Measurements from ENCODE around the gene MYL5.
A peak's percentile ranks its signal among the peaks of the same experiment; 100 is the strongest.
"Not testable (repeated sequence)": the region's sequence is repeated elsewhere in the genome, so short reads cannot be mapped to it uniquely, and the experiment has no call there.

The MYL5 gene, protein sequence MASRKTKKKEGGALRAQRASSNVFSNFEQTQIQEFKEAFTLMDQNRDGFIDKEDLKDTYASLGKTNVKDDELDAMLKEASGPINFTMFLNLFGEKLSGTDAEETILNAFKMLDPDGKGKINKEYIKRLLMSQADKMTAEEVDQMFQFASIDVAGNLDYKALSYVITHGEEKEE

DNA sequence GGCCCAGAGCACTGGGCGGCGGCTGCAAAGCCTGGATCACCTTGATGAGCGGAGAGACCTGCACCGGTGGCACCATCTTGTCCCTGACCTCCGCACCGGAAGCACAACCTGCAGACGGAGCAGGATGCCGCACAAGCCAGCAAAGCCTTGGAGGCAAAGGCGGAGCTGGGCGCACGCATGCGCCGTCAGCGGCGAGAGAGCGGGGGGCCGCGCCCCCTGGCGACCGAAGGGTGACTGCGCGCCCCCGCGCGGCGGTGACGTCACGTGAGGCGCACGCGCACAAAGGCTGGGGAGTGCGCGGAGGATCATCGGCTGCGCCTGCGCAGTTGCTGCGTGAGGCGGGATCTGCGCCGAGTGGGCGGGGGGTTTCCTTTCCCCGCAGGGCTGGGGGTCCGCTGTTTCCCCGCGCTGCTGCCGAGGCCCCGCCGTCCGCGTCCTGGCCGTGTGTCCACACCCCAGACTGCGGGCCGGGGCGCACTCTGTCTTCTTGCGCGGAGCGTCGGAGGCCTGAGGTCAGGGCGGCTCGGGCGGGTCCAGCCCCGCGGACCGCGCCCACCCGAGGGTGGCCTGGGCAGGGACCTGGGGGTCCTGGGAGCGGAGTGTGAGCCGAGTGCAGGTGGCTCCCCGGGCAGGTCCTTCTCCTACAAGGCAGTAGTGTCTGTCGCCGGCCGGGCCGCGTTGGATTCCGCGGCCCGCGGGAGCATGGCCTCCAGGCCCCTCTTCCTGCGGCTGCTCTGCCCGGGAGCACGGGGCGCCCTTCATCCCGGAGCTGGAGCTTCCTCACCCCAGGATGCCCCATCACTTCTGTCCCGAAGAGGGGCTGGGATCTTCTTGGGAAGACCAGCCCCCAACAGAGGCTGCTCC is at the start of gene MYL5, which contains the start of gene ATP5ME:
MYL5 (plus strand) TSS at position 371 of the 864 bp plus-strand sequence. CDS start 3,485 bp downstream, outside the sequence.
ATP5ME (minus strand) TSS at position 105 of the 864 bp plus-strand sequence; CDS start at position 76, 29 bp downstream.
- peak; percentile 96 for DNase-seq

DNA sequence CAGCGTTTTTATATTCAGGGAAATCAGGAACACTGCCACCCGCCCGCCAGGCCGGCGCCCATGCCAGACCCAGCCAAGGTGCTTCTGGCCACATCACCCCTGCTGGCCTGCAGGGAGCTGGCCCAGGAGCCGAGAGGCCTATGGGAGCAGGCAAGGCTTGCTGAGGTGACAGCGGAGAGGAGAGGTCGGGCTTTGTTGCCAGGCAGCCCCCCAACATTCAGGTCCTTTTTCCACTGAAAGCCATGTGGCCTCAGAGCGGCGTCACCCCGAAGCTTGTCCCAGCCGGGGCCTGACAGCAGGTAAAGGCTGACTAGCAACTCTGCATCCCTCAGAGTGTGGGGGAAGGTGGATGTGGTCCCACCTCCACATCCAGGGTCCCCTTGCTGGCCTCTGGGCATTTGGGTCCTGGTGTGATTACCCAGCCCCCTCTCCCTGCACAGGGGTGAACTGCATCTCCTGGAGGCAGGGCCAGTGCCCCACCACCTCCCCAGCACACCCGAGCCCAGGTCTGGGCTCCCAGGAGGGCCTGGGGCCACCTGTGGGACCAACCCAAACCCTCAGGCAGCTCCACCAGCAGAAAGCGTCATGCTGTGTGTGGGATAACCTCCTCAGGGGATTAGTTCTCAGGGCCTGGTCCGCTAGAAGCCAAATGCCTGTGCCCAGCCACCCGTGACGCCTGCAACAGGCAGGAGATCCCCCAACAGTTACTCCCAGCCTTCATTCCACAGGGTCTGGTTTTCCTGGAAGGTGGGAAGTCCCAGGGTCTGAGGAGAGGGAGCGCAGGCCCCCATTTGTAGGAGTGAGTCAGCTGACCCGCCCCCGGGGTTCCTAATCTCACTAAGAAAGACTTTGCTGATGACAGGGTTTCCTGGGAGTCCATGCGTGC is 49.4 kb upstream of the MYL5 start, which contains the start of gene PDE6B:
PDE6B (plus strand) TSS at position 869 of the 886 bp plus-strand sequence. CDS start 54 bp downstream, outside the sequence.
- no peak for DNase-seq

DNA sequence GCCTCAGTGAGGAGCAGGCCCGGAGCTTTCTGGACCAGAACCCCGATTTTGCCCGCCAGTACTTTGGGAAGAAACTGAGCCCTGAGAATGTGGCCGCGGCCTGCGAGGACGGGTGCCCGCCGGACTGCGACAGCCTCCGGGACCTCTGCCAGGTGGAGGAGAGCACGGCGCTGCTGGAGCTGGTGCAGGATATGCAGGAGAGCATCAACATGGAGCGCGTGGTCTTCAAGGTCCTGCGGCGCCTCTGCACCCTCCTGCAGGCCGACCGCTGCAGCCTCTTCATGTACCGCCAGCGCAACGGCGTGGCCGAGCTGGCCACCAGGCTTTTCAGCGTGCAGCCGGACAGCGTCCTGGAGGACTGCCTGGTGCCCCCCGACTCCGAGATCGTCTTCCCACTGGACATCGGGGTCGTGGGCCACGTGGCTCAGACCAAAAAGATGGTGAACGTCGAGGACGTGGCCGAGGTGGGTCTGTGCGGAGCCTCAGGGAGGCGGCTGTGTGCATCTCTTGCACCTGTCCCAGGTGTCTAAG is 48.6 kb upstream of the MYL5 start:
- DNase-seq = no peak

DNA sequence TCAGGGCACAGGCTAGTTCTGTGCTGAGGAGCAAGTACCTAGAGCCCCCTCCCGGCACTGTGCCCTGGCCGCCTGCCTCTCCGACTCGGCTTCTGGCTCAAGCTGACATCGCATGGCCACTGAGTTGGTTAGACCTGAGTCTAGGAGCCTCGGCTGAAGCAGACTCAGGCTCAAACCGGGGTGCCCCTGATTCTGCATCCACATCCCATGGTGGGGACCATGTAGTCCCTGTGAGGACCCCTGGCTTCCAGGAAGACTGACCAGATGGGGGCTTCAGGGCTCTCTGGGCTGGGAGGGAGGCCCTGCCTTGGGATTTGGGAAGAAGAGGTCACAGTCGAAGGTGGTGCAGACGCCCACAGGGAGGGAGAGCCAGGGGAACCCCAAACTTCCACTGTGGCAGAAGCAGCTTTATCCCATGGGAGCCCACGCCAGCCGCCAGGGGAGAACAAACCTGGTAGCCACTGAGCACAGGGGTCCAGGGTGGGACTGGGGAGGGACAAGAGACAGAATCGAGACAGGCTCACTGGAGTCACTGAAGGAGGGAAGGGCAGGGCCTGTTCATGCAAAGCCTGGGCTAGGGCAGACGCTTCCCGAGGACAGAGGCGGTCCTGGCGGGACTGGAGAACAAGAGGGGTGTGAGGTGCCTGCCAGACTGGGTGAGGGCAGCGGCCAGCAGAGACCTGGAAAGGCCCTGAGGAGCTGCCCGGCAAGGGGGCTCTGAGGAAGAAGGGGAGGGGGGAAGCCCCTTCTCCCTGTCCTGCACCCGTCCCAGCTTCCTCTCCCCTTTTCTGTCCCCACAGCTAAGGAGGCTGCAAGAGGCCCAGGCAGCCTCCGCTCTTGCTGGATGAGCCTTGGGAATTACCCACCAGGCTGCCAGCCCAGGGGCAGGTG is 47.9 kb upstream of the MYL5 start:
- DNase-seq = no peak

DNA sequence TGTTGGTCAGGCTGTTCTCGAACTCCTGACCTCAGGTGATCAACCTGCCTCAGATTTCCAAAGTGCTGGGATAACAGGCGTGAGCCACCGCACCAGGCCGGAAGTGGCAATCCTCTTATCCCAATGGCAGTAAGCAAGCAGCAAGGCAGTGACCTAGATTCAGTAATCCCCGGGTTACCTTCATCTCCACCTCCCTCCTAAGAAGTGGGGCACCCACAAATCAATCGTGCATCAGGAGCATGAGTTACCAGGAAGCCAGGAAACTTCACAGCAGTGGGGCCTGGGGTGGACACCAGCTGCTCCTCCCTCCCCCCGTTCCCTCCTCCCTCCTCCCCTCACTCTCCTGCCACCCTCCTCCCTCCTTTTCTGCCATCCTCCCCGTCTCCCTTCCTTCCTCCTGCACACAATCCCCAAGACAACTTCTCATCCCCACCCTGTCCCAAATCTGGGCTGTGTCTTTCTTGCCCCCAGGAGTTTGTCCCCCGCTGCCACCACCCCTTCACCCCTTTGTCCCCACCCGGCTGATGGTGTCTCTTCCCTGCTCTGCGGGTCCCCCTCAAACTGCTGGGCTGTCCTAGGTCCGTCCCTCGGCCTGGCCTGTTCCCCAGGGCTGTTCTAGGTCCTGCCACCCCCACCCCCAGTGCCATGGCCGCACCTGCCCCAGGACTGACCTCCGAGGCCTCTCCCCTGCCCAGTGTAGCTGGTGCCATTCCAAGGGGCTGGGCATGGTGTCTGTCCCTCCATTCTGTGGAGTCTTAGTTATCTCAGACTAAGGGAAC is 46.8 kb upstream of the MYL5 start:
- DNase-seq = no peak

DNA sequence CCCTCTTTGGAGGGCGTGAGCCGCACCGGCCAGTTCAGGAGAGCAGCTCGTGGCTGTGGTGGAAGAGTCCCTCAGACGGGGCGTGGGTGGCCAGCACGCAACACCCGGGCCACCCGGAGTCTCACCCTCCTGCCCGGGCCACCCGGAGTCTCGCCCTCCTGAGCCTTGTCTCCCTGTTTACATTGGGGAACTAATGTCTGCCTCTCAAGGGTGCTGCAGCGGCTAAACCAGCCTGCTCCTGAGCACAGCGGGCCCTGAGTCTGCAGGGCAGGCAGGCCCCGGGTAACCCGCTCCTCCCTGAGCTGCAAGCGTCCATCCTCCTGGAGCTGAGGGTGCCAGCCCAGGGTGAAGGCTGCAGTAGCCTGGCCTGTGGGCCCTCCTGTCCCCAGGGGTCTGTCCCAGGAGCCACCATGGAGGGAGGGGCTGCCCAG is 46.0 kb upstream of the MYL5 start:
- no peak for DNase-seq

DNA sequence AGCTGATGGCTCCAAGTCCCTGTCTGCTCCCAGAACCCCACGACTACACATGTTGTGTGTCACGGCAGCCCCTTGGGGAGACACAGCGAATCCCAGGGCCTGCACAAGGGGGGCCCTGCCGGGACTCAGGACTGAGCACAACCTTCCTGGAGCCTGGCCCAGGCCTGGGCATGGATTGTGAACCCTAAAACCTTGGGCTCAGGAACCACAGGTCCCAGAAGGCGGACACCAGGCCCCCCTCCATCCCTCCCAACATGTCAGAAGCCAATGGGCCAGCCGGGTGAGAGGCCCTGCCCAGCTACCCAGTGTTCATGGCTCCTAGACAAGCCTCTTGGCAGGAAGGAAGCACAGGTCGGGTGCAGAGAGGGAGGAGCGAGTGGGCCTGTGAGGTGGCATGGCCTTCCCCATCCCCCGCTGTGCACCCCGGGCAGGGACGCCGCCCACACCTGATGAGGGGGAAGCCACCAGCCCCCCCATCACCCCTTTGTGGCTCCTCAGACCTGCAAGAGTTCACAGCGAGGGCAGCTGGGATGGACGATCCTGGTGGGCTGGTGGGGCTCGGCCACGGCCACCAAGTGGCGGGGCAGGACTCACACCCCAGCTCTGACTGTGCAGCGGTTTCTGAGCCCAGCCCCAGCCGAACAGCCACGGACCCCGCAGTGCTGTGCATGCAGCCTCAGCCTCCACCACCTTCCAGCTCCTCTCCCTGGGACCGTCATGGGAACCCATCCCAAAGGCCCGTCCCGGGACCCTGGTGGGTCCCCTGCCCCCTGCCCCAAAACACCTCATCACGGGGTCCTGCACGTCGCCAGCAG is 45.3 kb upstream of the MYL5 start:
- no peak for DNase-seq

DNA sequence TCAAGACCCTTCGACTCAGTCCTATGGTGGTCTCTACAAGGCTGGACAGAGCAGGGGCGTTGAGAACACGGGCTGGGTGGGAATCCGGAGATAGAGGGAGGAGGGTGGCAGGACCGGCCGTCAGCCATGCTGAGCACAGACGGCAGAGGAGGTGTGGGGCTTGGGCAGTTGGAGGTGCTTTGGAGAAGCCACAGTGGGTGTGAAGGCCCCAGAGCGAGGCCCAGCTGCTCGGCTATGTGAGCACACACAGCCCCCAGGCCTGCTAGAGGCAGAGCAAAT is 44.8 kb upstream of the MYL5 start:
- no peak for DNase-seq

DNA sequence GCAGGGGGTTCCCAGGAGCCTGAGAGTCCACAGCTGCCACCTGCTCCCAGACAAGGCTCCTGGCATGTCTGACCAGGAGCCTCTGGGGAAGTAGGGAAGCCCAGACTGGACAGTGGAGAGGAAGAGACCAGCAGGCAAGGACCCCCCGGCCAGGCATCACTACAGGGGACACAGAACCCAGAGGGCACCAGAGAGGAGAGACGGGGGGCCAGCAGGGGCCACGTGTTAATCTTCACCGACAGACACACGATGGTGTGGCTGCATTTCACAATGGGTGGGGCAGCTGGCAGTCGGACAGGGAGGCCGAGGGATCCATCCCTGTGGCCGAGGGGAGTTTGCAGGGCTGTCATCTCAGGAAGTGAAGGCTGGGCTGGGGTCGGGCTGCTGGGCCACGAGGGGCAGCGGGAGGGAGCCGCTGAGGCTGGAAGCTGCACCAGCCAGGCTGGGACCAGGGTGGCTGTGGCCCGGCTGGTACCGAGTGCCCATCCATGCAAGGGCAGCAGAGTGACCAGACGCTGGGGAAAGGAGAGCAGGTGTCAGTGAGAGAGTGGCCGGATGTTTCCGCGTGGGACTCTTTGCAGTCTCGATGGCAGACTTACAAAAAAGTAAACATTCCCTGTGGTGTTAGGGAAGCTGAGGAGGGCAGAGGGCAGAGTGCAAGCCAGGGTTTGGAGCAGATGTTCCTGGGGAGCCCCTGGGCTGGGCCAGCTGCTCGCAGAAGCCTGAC is 44.3 kb upstream of the MYL5 start:
- DNase-seq = no peak

DNA sequence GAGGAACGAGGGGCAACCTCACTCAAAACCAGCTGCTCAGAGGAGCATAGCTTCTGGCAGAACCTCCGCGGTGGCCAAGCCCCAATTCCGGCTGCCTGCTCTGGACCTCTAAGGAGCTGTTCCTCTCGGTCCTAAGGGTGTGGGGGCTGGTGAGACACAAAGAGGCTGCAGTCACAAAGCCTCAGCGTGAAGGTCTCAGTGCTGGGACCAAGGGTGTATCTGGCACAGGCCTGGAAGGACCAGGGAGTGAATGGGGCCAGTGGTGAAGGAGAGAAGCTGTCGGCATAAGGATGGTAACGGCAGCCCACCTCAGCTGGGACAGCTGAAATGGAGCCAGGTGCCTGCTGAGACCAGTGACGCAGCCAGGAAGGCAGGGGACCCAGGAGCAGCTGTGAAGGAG is 43.7 kb upstream of the MYL5 start:
- DNase-seq = no peak

DNA sequence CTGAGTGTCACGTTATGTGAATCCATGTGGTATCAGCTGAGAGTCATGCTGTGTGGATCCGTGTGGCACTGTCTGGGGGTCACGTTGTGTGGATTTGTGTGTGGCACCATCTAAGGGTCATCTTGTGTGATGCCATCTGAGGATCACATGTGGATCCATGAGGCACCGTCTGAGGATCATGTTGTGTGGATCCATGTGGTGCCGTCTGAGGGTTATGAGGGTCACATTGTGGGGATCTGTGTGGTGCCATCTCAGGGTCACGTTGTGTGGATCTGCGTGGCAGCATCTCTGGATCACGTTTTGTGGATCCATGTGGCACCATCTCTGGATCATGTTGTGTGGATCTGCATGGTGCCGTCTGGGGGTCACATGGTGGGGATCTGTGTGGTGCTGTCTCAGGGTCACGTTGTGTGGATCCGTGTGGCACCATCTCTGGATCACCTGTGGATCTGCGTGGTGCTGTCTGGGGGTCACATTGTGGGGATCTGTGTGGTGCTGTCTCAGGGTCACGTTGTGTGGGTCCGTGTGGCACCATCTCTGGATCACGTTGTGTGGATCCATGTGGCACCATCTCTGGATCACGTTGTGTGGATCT is 42.0 kb upstream of the MYL5 start:
- DNase-seq = no peak

DNA sequence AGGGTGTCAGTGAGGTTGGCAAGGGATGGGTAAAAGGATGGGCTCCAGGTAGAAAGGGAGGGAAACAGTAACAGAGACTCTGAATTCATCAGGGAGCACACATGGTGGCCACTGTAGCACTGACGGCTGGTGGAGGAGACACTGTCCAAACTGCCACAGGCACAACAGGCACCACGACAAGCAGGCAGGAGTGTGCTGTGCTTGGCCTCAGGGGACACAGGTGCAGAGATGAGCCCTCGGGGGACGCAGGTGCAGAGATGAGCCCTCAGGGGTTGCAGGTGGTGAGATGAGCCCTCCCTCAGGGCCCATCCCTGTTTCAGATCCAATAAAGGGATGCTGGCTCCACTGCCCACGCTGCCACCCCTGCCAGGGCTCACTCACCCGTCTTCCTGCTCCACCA is 41.4 kb upstream of the MYL5 start:
- no peak for DNase-seq

DNA sequence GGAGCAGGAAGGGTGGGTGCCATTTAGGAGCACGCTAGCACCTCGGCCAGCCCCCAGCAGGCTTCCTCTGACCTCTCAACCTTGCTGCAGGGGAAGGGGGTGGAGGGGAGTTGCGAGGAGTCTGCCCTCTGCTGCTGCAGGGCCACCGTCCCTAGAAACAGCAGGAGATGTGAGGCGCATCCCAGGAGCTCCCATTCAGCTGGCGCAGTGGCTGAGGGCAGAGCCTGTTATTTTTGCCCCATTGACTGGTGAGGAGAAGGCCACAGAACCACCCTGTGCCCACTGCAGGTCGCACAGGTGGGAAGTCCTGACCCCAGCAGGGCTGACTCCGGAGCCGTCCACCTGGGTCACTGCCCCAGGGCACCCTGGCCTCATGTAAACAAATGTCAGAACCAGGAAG is 40.9 kb upstream of the MYL5 start:
- no peak for DNase-seq

DNA sequence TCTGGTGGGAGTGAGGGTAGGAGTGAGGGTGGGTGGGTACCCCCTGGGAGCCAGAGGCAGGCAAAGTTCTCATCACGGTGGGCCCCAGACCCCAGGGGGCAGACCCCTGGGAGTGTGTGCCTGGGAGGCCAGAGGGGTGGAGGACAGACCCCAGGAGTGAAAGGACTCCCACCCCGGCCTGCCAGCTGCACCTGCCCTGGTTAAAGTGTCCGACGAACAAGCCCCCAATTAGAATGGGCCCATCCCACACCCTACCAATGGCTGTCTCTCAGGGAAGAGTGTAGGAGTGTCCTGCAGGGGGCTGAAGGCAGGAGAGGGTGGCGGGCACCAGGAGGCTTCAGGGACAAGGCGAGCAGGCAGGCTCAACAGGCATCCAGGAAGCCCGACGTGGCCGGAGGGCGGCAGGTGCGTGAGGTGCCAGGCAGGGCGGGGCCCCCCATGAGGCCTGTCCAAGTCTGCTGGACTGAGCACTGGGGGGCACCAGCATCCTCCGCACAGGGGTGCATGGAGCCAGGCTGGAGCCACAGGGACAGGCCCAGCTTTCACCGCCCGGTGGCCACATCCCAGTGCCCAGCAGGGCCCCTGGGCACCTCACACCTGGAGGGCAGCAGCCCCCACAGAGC is 40.3 kb upstream of the MYL5 start:
- no peak for DNase-seq

DNA sequence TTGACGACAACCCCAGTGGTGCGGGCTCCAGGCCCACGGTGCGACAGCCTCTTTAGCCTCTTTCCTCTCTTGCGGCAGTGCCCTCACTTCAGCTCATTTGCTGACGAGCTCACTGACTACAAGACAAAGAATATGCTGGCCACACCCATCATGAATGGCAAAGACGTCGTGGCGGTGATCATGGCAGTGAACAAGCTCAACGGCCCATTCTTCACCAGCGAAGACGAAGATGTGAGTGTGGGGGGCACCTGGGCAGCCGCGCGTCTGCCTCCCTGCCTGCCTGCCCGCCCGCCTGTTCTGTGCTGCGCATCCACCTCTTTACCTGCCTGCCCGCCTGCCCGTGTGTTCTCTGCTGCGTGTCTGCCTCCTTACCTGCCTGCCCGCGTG is 39.8 kb upstream of the MYL5 start:
- no peak for DNase-seq

DNA sequence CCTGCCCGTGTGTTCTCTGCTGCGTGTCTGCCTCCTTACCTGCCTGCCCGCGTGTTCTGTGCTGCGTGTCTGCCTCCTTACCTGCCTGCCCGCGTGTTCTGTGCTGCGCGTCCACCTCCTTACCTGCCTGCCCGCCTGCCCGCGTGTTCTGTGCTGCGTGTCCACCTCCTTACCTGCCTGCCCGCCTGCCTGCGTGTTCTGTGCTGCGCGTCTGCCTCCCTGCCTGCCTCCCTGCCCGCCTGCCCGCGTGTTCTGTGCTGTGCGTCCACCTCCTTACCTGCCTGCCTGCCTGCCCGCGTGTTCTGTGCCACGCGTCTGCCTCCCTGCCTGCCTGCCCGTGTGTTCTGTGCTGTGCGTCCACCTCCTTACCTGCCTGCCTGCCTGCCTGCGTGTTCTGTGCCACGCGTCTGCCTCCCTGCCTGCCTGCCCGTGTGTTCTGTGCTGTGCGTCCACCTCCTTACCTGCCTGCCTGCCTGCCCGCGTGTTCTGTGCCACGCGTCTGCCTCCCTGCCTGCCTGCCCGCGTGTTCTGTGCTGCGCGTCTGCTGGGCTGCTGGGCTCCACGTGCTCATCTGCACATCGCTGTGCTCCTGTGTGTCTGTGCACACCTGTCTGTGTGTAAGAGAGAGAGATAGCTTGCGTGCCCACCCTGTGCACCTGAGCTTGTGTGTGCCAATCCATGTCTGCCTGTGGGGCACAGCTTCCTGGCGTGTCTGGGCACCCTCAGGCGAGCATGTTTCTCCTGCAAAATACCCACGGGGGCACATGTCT is 39.1 kb upstream of the MYL5 start:
- DNase-seq = not testable (repeated sequence)

DNA sequence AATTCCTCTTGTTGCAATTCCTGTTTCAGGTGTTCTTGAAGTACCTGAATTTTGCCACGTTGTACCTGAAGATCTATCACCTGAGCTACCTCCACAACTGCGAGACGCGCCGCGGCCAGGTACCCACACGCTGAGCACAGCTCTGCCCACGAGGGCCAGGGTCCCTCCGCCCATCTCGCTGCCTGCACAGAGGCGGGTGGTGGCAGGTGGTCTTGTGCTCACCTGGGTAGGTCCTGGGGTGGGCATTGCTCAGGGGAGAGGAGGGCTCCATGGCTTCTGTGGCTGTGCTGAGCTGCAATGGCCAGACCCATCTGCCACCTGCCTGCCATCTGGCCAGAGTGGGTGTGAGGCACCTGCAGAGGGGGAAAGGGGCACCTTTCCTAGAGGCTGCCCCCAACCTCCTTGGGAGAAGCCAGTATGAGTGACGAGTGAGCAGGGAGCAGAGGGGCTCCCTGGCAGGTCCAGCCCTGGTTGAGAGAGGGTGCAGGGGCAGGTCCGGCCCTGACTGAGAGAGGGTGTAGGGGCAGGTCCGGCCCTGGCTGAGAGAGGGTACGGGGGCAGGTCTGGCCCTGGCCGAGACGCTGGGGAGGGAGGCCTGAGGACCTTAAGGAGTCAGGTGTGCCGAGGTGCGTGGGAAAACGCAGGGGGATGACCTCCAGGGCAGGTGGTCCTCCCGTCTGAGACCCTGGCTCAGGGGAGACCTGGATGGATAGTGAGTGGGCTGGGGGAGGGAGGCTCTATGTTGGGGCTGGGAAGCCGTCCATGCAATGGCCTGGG is 38.3 kb upstream of the MYL5 start:
- no peak for DNase-seq
